ENCODE measurements around the gene CEACAM19. TPM values are rescaled to one million over a fixed set of nuclear protein-coding genes. Genes with fewer than 3 reads are reported as not detected.

Gene CEACAM19
- total and polyA plus RNA-seq, 10 of the 15 experiments (the other 5 are each of a cell fraction or from before 2014, with no cell fraction given): 0.13 to 0.31 (median 0.17) TPM; not detected in 4

DNA sequence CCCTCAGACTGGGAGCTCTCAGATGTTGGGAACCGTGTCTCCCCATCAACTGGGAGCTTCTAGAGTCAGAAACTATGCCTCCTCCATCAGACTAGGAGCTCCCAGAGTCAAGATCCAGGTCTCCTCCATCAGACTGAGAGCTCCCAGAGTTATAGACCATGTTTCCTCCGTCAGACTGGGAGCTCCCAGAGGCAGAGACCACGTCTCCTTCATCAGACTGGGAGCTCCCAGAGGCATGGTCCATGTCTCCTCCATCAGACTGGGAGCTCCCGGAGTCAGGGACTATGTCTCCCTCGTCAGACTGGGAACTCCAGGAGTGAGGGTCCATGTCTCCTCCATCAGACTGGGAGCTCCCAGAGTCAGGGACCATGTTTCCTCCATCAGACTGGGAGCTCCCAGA, 37.7 kb downstream of the CEACAM19 start:
- no TSS peak for BruUV-seq (replicated peaks)
- DNase-seq (ENCODE audit: low read depth, low spot score): no peak
- in situ Hi-C loops (cut with MboI) (no loop called here), intact Hi-C loops (cut with micrococcal nuclease; ENCODE audit: unreplicated experiment) (no loop called here)
- Histone ChIP-seq H3K4me2 (ENCODE audit: control insufficient read depth, insufficient read depth) (no peak overlapping the region), H4K20me1 (ENCODE audit: control insufficient read depth, insufficient read depth) (no peaks in the 10 kb centered on the region), H2AFZ (ENCODE audit: control insufficient read depth, low read depth, low read length) (no peak overlapping the region), H3K4me3 (no peak overlapping the region), H3K9me3 (replicated peaks; ENCODE audit: control insufficient read depth, insufficient read depth, low read length) (no peaks in the 10 kb centered on the region), H3K36me3 (ENCODE audit: control insufficient read depth in 2 of 2, insufficient read depth in 2 of 2, low read length in 1 of 2) (no peaks in the 10 kb centered on the region), H3K79me2 (ENCODE audit: control insufficient read depth, insufficient read depth, low read length) (no peaks in the 10 kb centered on the region), H3K9ac (ENCODE audit: control insufficient read depth, insufficient read depth, low read length) (no peak overlapping the region), H3K27me3 (replicated peaks in 1 of 2; ENCODE audit: control insufficient read depth in 2 of 2, insufficient read depth in 2 of 2, low read length in 1 of 2) (no peaks in the 10 kb centered on the region), H3K27ac (ENCODE audit: control insufficient read depth, insufficient read depth) (no peak overlapping the region), H3K4me1 (ENCODE audit: control insufficient read depth, insufficient read depth, low read length) (no peaks in the 10 kb centered on the region; the same call in 1 of the 2 replicates)
- POLR2A ChIA-PET: no interaction called here
- RAD21 ChIA-PET (ENCODE audit: unreplicated experiment): no interaction called here
- SMC1A ChIA-PET (ENCODE audit: uncharacterized antibody, unreplicated experiment): interaction anchor here (1.1 to 1.2 kb wide), 2 partner anchors 15 to 18 kb away, joined by 3 to 4 read pairs; no protein-coding TSS in a partner anchor
- FAIRE-seq: no peak
- no peak for ATAC-seq
- WGBS (ENCODE audit: insufficient coverage, insufficient replicate concordance, low lambda C conversion rate, missing lambda C conversion rate): 23% methylated on average over 5 of the region's 5 CpGs
- CTCF ChIA-PET: interaction anchor here (0.7 to 1.2 kb wide), 3 partner anchors 15 to 428 kb away, joined by 3 to 8 read pairs (median 3); no protein-coding TSS in a partner anchor
- TF ChIP-seq RFX5 (IDR thresholded peaks at IDR 0.05; ENCODE audit: low read depth, low read length) (no peak), GATAD2B (conservative IDR thresholded peaks at IDR 0.05; ENCODE audit: low read depth) (no peak), CREM (IDR thresholded peaks at IDR 0.05; ENCODE audit: low read depth) (no peak), ZNF207 (IDR thresholded peaks at IDR 0.05; ENCODE audit: borderline replicate concordance) (no peak), LARP7 (IDR thresholded peaks at IDR 0.05) (no peak), MEF2B (IDR thresholded peaks at IDR 0.05; ENCODE audit: partially characterized antibody, poor library complexity, severe bottlenecking) (no peak), MTA3 (IDR thresholded peaks at IDR 0.05; ENCODE audit: borderline replicate concordance, low read length) (no peak), MYB (IDR thresholded peaks at IDR 0.05; ENCODE audit: borderline replicate concordance, low read depth, low read length) (no peak), STAT1 (conservative IDR thresholded peaks at IDR 0.05) (no peak), CEBPB (IDR thresholded peaks at IDR 0.05; ENCODE audit: borderline replicate concordance in 1 of 2, low read depth in 2 of 2, low read length in 2 of 2) (no peak), SIX5 (IDR thresholded peaks at IDR 0.05; ENCODE audit: low read depth, low read length, severe bottlenecking) (no peak), SP1 (IDR thresholded peaks at IDR 0.05; ENCODE audit: low read depth, low read length) (no peak), IKZF1 (conservative IDR thresholded peaks at IDR 0.05) (no peak)
- TF ChIP-seq, protein P1, sequence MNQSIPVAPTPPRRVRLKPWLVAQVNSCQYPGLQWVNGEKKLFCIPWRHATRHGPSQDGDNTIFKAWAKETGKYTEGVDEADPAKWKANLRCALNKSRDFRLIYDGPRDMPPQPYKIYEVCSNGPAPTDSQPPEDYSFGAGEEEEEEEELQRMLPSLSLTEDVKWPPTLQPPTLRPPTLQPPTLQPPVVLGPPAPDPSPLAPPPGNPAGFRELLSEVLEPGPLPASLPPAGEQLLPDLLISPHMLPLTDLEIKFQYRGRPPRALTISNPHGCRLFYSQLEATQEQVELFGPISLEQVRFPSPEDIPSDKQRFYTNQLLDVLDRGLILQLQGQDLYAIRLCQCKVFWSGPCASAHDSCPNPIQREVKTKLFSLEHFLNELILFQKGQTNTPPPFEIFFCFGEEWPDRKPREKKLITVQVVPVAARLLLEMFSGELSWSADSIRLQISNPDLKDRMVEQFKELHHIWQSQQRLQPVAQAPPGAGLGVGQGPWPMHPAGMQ (IDR thresholded peaks at IDR 0.05; ENCODE audit: borderline replicate concordance): no peak
- TF ChIP-seq, protein P2, sequence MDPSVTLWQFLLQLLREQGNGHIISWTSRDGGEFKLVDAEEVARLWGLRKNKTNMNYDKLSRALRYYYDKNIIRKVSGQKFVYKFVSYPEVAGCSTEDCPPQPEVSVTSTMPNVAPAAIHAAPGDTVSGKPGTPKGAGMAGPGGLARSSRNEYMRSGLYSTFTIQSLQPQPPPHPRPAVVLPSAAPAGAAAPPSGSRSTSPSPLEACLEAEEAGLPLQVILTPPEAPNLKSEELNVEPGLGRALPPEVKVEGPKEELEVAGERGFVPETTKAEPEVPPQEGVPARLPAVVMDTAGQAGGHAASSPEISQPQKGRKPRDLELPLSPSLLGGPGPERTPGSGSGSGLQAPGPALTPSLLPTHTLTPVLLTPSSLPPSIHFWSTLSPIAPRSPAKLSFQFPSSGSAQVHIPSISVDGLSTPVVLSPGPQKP (IDR thresholded peaks at IDR 0.05; ENCODE audit: low read depth, low read length): no peak
- TF ChIP-seq, protein P3, sequence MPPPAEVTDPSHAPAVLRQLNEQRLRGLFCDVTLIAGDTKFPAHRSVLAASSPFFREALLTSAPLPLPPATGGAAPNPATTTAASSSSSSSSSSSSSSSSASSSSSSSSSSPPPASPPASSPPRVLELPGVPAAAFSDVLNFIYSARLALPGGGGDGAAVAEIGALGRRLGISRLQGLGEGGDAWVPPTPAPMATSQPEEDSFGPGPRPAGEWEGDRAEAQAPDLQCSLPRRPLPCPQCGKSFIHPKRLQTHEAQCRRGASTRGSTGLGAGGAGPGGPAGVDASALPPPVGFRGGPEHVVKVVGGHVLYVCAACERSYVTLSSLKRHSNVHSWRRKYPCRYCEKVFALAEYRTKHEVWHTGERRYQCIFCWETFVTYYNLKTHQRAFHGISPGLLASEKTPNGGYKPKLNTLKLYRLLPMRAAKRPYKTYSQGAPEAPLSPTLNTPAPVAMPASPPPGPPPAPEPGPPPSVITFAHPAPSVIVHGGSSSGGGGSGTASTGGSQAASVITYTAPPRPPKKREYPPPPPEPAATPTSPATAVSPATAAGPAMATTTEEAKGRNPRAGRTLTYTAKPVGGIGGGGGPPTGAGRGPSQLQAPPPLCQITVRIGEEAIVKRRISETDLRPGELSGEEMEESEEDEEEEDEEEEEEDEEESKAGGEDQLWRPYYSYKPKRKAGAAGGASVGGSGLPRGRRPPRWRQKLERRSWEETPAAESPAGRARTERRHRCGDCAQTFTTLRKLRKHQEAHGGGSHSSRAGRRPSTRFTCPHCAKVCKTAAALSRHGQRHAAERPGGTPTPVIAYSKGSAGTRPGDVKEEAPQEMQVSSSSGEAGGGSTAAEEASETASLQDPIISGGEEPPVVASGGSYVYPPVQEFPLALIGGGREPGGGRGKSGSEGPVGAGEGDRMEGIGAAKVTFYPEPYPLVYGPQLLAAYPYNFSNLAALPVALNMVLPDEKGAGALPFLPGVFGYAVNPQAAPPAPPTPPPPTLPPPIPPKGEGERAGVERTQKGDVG (CRISPR knock-in tag; IDR thresholded peaks at IDR 0.05): no peak
- TF ChIP-seq, protein P4, sequence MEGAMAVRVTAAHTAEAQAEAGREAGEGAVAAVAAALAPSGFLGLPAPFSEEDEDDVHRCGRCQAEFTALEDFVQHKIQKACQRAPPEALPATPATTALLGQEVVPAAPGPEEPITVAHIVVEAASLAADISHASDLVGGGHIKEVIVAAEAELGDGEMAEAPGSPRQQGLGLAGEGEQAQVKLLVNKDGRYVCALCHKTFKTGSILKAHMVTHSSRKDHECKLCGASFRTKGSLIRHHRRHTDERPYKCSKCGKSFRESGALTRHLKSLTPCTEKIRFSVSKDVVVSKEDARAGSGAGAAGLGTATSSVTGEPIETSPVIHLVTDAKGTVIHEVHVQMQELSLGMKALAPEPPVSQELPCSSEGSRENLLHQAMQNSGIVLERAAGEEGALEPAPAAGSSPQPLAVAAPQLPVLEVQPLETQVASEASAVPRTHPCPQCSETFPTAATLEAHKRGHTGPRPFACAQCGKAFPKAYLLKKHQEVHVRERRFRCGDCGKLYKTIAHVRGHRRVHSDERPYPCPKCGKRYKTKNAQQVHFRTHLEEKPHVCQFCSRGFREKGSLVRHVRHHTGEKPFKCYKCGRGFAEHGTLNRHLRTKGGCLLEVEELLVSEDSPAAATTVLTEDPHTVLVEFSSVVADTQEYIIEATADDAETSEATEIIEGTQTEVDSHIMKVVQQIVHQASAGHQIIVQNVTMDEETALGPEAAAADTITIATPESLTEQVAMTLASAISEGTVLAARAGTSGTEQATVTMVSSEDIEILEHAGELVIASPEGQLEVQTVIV (IDR thresholded peaks at IDR 0.05; ENCODE audit: borderline replicate concordance, partially characterized antibody): no peak
